Liver (tissue), 9 donors: ENCODE measurements around the gene MOV10L1. TPM values are rescaled to one million over a fixed set of nuclear protein-coding genes. Genes with fewer than 3 reads are reported as not detected.

Experiments
- DNase-seq: peaks from one replicate; pipeline ENCODE4 v3.0.0-alpha.2; 2017; ENCODE audit warnings: low spot score
- H3K27ac ChIP-seq, 2 donors: one replicate each; pipeline ENCODE4 v1.7.0; 2013; ENCODE audit warnings: inconsistent platforms in 2 of 2, low read length in 2 of 2, control low read depth in 1 of 2, low read depth in 1 of 2, mild to moderate bottlenecking in 1 of 2
- H3K27me3 ChIP-seq, 4 donors: one replicate each; pipeline versions ENCODE4 v1.6.1 to v1.7.0; 2013; ENCODE audit warnings: low read length in 3 of 4, inconsistent platforms in 1 of 4, mild to moderate bottlenecking in 1 of 4, moderate library complexity in 1 of 4; ENCODE audit not compliant: control insufficient read depth in 4 of 4, insufficient read depth in 4 of 4
- H3K36me3 ChIP-seq, 4 donors: one replicate each; pipeline versions ENCODE4 v1.6.1 to v1.7.0; 2013; ENCODE audit warnings: low read length in 3 of 4, mild to moderate bottlenecking in 3 of 4, low read depth in 1 of 4, moderate library complexity in 1 of 4; ENCODE audit not compliant: control insufficient read depth in 4 of 4, insufficient read depth in 3 of 4
- H3K4me1 ChIP-seq, 4 donors: one replicate each; pipeline versions ENCODE4 v1.6.1 to v1.7.0; 2013; ENCODE audit warnings: low read length in 3 of 4, mild to moderate bottlenecking in 3 of 4, moderate library complexity in 1 of 4; ENCODE audit not compliant: control insufficient read depth in 4 of 4, insufficient read depth in 4 of 4
- H3K4me3 ChIP-seq, 3 donors: one replicate each; pipeline versions ENCODE4 v1.6.1 to v1.7.0; 2013; ENCODE audit warnings: low read length in 3 of 3, control low read depth in 1 of 3, low read depth in 1 of 3, mild to moderate bottlenecking in 1 of 3
- H3K9ac ChIP-seq, 2 donors: one replicate each; pipeline ENCODE4 v1.7.0; 2013; ENCODE audit warnings: low read length in 2 of 2, mild to moderate bottlenecking in 2 of 2, moderate library complexity in 2 of 2, control low read depth in 1 of 2, low read depth in 1 of 2
- H3K9me3 ChIP-seq, 4 donors: one replicate each; pipeline versions ENCODE4 v1.6.1 to v1.7.0; 2013; ENCODE audit warnings: low read length in 3 of 4; ENCODE audit not compliant: control insufficient read depth in 4 of 4
- EGR1 ChIP-seq, 2 donors: IDR thresholded peaks; 2 replicates each; pipeline ENCODE4 v1.6.1; 2016 to 2018; ENCODE audit warnings: antibody characterized with exemption in 2 of 2, low read depth in 2 of 2
- FOXA1 ChIP-seq: IDR thresholded peaks from 2 replicates; pipeline ENCODE4 v1.6.1; 2016; ENCODE audit warnings: antibody characterized with exemption
- FOXA2 ChIP-seq: IDR thresholded peaks from 2 replicates; pipeline ENCODE4 v1.6.1; 2016; ENCODE audit warnings: antibody characterized with exemption
- GABPA ChIP-seq, 2 donors: IDR thresholded peaks in 1 of 2; conservative IDR thresholded peaks in 1 of 2; 2 replicates each; pipeline ENCODE4 v1.6.1; 2016; ENCODE audit warnings: antibody characterized with exemption in 2 of 2, mild to moderate bottlenecking in 1 of 2, moderate library complexity in 1 of 2
- HNF4A ChIP-seq, 2 donors: conservative IDR thresholded peaks; 2 replicates each; pipeline ENCODE4 v1.6.1; 2016; ENCODE audit warnings: antibody characterized with exemption in 2 of 2, mild to moderate bottlenecking in 2 of 2
- HNF4G ChIP-seq: IDR thresholded peaks from 2 replicates; pipeline ENCODE4 v1.6.1; 2016; ENCODE audit warnings: antibody characterized with exemption
- JUND ChIP-seq, 2 donors: IDR thresholded peaks; 2 replicates each; pipeline ENCODE4 v1.6.1; 2016; ENCODE audit warnings: antibody characterized with exemption in 2 of 2
- NR2F2 ChIP-seq: IDR thresholded peaks from 2 replicates; pipeline ENCODE4 v1.6.1; 2016; ENCODE audit warnings: antibody characterized with exemption
- RAD21 ChIP-seq, 2 donors: IDR thresholded peaks; 2 replicates each; pipeline ENCODE4 v1.6.1; 2016; ENCODE audit warnings: antibody characterized with exemption in 2 of 2, mild to moderate bottlenecking in 2 of 2
- REST ChIP-seq: IDR thresholded peaks from 2 replicates; pipeline ENCODE4 v1.6.1; 2016; ENCODE audit warnings: antibody characterized with exemption, mild to moderate bottlenecking
- RXRA ChIP-seq, 2 donors: IDR thresholded peaks; 2 replicates each; pipeline ENCODE4 v1.6.1; 2017 to 2018; ENCODE audit warnings: antibody characterized with exemption in 2 of 2, mild to moderate bottlenecking in 1 of 2
- SP1 ChIP-seq: IDR thresholded peaks from 2 replicates; pipeline ENCODE4 v1.6.1; 2018; ENCODE audit warnings: antibody characterized with exemption, mild to moderate bottlenecking
- TAF1 ChIP-seq: conservative IDR thresholded peaks from 2 replicates; pipeline ENCODE4 v1.6.1; 2016; ENCODE audit warnings: antibody characterized with exemption, mild to moderate bottlenecking
- YY1 ChIP-seq: IDR thresholded peaks from 2 replicates; pipeline ENCODE4 v1.6.1; 2016; ENCODE audit warnings: antibody characterized with exemption, mild to moderate bottlenecking
- WGBS: extraction: QIAGEN DNeasy Blood & Tissue Kit; methylation state at CpG from one replicate; pipeline ENCODE4 v1.1.7; 2013; 5-methylcytosine and 5-hydroxymethylcytosine counted together
- polyA plus RNA-seq, 2 donors: library from polyadenylated mRNA; stranded (reverse) in 1 of 2; unstranded in 1 of 2; fragments of 200-250 nt in 1 of 2; fragments of >200 nt in 1 of 2; fragmentation: Nextera tagmentation in 1 of 2; extraction: Ambion mirVana in 1 of 2; gene quantifications; one replicate each; pipeline versions ENCODE4 v1.2.1 to v1.2.3, GENCODE V29; 2013 to 2015
- total RNA-seq, 2 donors: library from RNA; depleted of rRNA; stranded (reverse); fragments of >200 nt; gene quantifications; one replicate each; pipeline ENCODE4 v1.2.3, GENCODE V29; 2014
- TF ChIP-seq, protein P1 (sequence below): IDR thresholded peaks from 2 replicates; pipeline ENCODE4 v1.6.1; 2016; ENCODE audit warnings: antibody characterized with exemption
- TF ChIP-seq, protein P2 (sequence below): IDR thresholded peaks from 2 replicates; pipeline ENCODE4 v1.6.1; 2016; ENCODE audit warnings: antibody characterized with exemption
- TF ChIP-seq, protein P3 (sequence below): IDR thresholded peaks from 2 replicates; pipeline ENCODE4 v1.6.1; 2016; ENCODE audit warnings: antibody characterized with exemption
- TF ChIP-seq, protein P4 (sequence below): fragments of 150-350 bp; IDR thresholded peaks from 2 replicates; pipeline ENCODE4 v1.5.1; 2017; ENCODE audit warnings: improper control_type of control experiment, low read depth, low read length; ENCODE audit not compliant: missing input control
- donor health status: healthy.
- donor health status: healthy.
- donor health status: healthy.
- donor health status: healthy.
- donor health status: healthy.

MOV10L1 gene
- total and polyA plus RNA-seq, 4 donors = 0.07 to 0.47 (median 0.17) TPM

GRCh38 chr22:50081426-50082196 is 8.2 kb upstream of the MOV10L1 start:
- no peaks in the 10 kb centered on the region for H3K36me3 ChIP-seq
- H3K4me3 ChIP-seq = no peak overlapping the region
- no peak for DNase-seq
- TF ChIP-seq JUND (IDR thresholded peaks at IDR 0.05) (no peak), YY1 (no peak), HNF4G (no peak), FOXA1 (no peak), TAF1 (no peak), GABPA (IDR thresholded peaks at IDR 0.05 in 1 of 2, conservative IDR thresholded peaks at IDR 0.05 in 1 of 2) (no peak), RXRA (IDR thresholded peaks at IDR 0.05) (no peak), NR2F2 (no peak), REST (no peak), FOXA2 (no peak), RAD21 (IDR thresholded peaks at IDR 0.05) (no peak), HNF4A (conservative IDR thresholded peaks at IDR 0.05) (no peak), EGR1 (IDR thresholded peaks at IDR 0.05; ENCODE audit: low read depth in 2 of 2) (no peak), SP1 (no peak)
- TF ChIP-seq, protein P1, sequence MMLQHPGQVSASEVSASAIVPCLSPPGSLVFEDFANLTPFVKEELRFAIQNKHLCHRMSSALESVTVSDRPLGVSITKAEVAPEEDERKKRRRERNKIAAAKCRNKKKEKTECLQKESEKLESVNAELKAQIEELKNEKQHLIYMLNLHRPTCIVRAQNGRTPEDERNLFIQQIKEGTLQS = no peak
- TF ChIP-seq, protein P2, sequence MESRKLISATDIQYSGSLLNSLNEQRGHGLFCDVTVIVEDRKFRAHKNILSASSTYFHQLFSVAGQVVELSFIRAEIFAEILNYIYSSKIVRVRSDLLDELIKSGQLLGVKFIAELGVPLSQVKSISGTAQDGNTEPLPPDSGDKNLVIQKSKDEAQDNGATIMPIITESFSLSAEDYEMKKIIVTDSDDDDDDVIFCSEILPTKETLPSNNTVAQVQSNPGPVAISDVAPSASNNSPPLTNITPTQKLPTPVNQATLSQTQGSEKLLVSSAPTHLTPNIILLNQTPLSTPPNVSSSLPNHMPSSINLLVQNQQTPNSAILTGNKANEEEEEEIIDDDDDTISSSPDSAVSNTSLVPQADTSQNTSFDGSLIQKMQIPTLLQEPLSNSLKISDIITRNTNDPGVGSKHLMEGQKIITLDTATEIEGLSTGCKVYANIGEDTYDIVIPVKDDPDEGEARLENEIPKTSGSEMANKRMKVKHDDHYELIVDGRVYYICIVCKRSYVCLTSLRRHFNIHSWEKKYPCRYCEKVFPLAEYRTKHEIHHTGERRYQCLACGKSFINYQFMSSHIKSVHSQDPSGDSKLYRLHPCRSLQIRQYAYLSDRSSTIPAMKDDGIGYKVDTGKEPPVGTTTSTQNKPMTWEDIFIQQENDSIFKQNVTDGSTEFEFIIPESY = no peak
- TF ChIP-seq, protein P3, sequence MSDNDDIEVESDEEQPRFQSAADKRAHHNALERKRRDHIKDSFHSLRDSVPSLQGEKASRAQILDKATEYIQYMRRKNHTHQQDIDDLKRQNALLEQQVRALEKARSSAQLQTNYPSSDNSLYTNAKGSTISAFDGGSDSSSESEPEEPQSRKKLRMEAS = no peak
- TF ChIP-seq, protein P4, sequence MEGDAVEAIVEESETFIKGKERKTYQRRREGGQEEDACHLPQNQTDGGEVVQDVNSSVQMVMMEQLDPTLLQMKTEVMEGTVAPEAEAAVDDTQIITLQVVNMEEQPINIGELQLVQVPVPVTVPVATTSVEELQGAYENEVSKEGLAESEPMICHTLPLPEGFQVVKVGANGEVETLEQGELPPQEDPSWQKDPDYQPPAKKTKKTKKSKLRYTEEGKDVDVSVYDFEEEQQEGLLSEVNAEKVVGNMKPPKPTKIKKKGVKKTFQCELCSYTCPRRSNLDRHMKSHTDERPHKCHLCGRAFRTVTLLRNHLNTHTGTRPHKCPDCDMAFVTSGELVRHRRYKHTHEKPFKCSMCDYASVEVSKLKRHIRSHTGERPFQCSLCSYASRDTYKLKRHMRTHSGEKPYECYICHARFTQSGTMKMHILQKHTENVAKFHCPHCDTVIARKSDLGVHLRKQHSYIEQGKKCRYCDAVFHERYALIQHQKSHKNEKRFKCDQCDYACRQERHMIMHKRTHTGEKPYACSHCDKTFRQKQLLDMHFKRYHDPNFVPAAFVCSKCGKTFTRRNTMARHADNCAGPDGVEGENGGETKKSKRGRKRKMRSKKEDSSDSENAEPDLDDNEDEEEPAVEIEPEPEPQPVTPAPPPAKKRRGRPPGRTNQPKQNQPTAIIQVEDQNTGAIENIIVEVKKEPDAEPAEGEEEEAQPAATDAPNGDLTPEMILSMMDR = no peak
- H3K9ac ChIP-seq = no peak overlapping the region
- peaks cover 0 to 2% (median 0%) of the 10 kb centered on the region in 4 donors for H3K27me3 ChIP-seq
- no peaks in the 10 kb centered on the region for H3K9me3 ChIP-seq
- no peak overlapping the region for H3K27ac ChIP-seq
- WGBS = 88% methylated on average over 27 of the region's 27 CpGs
- H3K4me1 ChIP-seq = no peaks in the 10 kb centered on the region
